ENCODE measurements around the gene GALNT18. TPM values are rescaled to one million over a fixed set of nuclear protein-coding genes. Genes with fewer than 3 reads are reported as not detected.

GALNT18 gene
- total and polyA plus RNA-seq, 8 donors, result 2.0 to 8.9 (median 4.7) TPM

DNA sequence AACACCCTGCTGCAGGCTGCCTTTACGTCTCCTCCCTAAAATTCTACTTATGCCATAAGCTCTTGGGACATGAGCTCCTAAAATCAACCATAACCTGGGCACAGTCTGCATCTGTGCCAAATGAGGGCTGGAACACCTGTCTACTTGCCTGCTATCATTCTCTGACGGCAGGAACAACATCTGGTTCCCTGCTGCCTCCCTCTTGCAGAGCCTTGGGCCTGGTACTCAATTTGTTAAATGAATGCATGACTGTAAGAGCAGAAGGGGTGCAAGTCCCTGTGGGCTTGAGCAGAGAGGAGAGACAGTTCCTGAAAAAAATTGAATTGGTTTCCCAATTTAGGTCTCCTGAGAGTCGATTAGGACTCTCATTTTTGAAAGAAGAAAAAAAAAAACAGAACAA, 202.1 kb downstream of the GALNT18 start:
- TF ChIP-seq, protein P1, sequence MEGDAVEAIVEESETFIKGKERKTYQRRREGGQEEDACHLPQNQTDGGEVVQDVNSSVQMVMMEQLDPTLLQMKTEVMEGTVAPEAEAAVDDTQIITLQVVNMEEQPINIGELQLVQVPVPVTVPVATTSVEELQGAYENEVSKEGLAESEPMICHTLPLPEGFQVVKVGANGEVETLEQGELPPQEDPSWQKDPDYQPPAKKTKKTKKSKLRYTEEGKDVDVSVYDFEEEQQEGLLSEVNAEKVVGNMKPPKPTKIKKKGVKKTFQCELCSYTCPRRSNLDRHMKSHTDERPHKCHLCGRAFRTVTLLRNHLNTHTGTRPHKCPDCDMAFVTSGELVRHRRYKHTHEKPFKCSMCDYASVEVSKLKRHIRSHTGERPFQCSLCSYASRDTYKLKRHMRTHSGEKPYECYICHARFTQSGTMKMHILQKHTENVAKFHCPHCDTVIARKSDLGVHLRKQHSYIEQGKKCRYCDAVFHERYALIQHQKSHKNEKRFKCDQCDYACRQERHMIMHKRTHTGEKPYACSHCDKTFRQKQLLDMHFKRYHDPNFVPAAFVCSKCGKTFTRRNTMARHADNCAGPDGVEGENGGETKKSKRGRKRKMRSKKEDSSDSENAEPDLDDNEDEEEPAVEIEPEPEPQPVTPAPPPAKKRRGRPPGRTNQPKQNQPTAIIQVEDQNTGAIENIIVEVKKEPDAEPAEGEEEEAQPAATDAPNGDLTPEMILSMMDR (IDR thresholded peaks at IDR 0.05), result no peak
- ATAC-seq, result no peak
- H3K4me1 ChIP-seq, result no peaks in the 10 kb centered on the region
- no peak overlapping the region for H3K4me3 ChIP-seq
- H3K9me3 ChIP-seq, result no peaks in the 10 kb centered on the region
- 65 to 84% methylated on average over 3 of the region's 3 CpGs for WGBS, 2 donors
- H3K27me3 ChIP-seq, result no peaks in the 10 kb centered on the region
- intact Hi-C loops (cut with DNase I), result no loop called here
- DNase-seq, result no peak
- no peak for FAIRE-seq
- H3K36me3 ChIP-seq, result no peaks in the 10 kb centered on the region
- H3K27ac ChIP-seq, result no peak overlapping the region

DNA sequence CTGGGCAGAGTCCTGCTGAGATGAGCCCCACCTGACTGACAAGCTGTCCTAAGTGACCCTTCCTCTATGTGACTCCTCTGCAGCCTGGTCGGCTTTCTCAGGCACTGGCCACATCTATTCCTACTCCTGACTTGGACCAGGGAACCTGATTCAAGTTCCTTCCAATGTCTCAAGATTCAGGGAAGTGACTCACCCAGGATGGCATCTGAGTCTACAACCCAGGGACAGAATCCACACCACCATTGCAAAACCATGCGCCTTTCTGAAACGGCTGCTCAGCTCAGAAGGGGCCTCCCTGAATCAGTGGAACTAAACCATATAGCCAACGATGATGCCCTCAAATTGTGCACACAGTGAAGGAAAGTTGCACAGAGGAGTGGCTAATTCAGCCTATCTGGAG, 204.9 kb downstream of the GALNT18 start:
- TF ChIP-seq, protein P1 (IDR thresholded peaks at IDR 0.05), result no peak

DNA sequence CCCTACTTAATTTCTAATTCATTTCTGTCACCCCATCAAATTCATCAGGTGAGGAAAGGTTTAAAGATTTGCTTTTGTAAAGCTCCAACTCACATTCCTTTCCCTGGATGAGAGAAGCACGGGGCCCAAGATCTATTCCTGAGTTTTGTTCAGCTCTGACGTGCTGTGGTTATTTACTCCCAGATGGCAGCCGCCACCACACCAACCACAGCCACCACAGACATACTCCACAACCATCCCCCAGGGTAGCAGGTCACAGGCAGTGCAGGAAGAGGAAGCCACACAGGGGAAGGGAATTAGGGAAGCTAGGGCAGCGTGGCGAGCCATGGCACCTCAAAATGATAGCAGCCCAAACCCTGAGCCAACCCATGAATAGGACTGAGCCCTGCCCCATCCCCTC, 205.3 kb downstream of the GALNT18 start:
- no peaks in the 10 kb centered on the region for H3K4me1 ChIP-seq
- no peaks in the 10 kb centered on the region for H3K36me3 ChIP-seq
- no peak for FAIRE-seq
- no peak overlapping the region for H3K4me3 ChIP-seq
- peak in 1 of 6 donors; percentile 23 for DNase-seq
- no peaks in the 10 kb centered on the region for H3K9me3 ChIP-seq
- 65 to 69% methylated on average over 5 of the region's 5 CpGs for WGBS, 2 donors
- no peaks in the 10 kb centered on the region for H3K27me3 ChIP-seq
- no peak overlapping the region for H3K27ac ChIP-seq
- intact Hi-C loops (cut with DNase I), result no loop called here
- TF ChIP-seq, protein P1 (IDR thresholded peaks at IDR 0.05), result no peak
- peak in 2 of 4 donors; percentile 29 to 60 for ATAC-seq

More for the DNA sequence above, 204.9 kb downstream of the GALNT18 start:
- Histone ChIP-seq H3K4me1 (no peaks in the 10 kb centered on the region), H3K27ac (no peak overlapping the region), H3K36me3 (no peaks in the 10 kb centered on the region), H3K9me3 (no peaks in the 10 kb centered on the region), H3K27me3 (no peaks in the 10 kb centered on the region), H3K4me3 (no peak overlapping the region)
- WGBS, 2 donors, result 63 to 70% methylated on average over 4 of the region's 4 CpGs
- ATAC-seq, result no peak
- DNase-seq, result no peak
- no peak for FAIRE-seq
- intact Hi-C loops (cut with DNase I), result no loop called here

DNA sequence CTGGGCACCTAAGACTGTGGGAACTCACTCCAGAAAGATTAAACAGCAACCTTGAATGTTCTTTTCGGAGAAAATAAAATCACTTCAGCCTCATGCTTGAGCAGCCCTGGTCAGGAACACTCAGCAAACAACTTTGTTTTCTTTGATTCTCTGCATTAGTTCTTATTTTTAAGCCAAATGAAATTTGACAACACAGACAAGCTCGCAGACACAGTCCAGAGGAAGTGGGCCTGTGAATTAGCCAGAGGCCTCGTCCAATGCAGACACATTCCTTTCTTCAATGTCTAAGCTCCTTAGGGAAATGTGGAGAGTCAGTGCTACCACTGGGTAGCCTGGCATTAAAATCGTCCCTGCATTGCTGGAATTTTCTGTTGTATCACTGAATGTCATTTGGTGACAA, 205.9 kb downstream of the GALNT18 start:
- ATAC-seq (no peak), FAIRE-seq (no peak), DNase-seq (no peak)
- Histone ChIP-seq H3K4me3 (no peak overlapping the region), H3K27ac (no peak overlapping the region), H3K27me3 (no peaks in the 10 kb centered on the region), H3K4me1 (no peaks in the 10 kb centered on the region), H3K9me3 (no peaks in the 10 kb centered on the region), H3K36me3 (no peaks in the 10 kb centered on the region)
- intact Hi-C loops (cut with DNase I), result no loop called here
- TF ChIP-seq, protein P1 (IDR thresholded peaks at IDR 0.05), result no peak
- WGBS, 2 donors, result 64 to 66% methylated on average over 4 of the region's 4 CpGs

DNA sequence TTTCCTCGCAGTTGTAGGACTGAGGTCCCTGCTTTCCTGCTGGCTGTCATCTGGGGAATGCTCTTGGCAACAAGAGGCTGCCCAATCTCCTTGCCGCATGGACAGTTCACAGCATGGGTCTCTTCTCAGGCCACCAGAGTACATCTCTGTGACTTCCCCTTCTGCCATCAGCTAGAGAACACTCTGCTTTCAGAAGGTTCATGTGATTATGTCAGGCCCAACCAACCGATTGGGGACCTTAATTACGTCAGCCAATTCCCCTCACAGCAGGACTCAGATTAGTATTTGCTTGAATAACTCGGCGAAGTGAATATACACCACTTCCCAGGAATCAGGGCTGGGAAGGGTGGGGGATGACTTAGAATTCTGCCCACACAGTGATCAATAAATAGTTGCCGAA, 206.8 kb downstream of the GALNT18 start:
- FAIRE-seq, result no peak
- Histone ChIP-seq H3K36me3 (no peaks in the 10 kb centered on the region), H3K27ac (no peak overlapping the region), H3K9me3 (no peaks in the 10 kb centered on the region), H3K4me3 (no peak overlapping the region), H3K27me3 (no peaks in the 10 kb centered on the region), H3K4me1 (no peaks in the 10 kb centered on the region)
- no peak for ATAC-seq
- TF ChIP-seq, protein P1 (IDR thresholded peaks at IDR 0.05), result no peak
- DNase-seq, result no peak
- WGBS, 2 donors, result 86 to 88% methylated on average over 7 of the region's 7 CpGs
- intact Hi-C loops (cut with DNase I), result no loop called here

All from pancreas (tissue), 10 donors.